ENCODE results near the gene TNFRSF9.
A peak's percentile ranks its signal among the peaks of the same experiment; 100 is the strongest.
"Not testable (repeated sequence)": the region's sequence is repeated elsewhere in the genome, so short reads cannot be mapped to it uniquely, and the experiment has no call there.

The TNFRSF9 gene

GRCh38 chr1:7961216-7962013 is 20.8 kb upstream of the TNFRSF9 start, which contains the start of gene PARK7:
Gene PARK7 (plus strand): TSS chr1:7961711. CDS start chr1:7962786, 1,075 bp downstream.
- DNase-seq (ENCODE audit: low read depth, low spot score) = peak; percentile 99

- DNase-seq (ENCODE audit: low read depth, low spot score) = no peak
These were observed 20.2 kb upstream of the TNFRSF9 start for GRCh38 chr1:7960867-7961215.

GRCh38 chr1:7960165-7960564 is 19.5 kb upstream of the TNFRSF9 start:
- DNase-seq (ENCODE audit: low read depth, low spot score) = no peak

GRCh38 chr1:7956218-7957032 is 15.8 kb upstream of the TNFRSF9 start:
- no peak for DNase-seq (ENCODE audit: low read depth, low spot score)

- DNase-seq (ENCODE audit: low read depth, low spot score) = no peak
These were observed 14.0 kb upstream of the TNFRSF9 start for GRCh38 chr1:7954683-7955082.

- peak; percentile 60 for DNase-seq (ENCODE audit: low read depth, low spot score)
These were observed 13.4 kb upstream of the TNFRSF9 start for GRCh38 chr1:7953850-7954609.

- DNase-seq (ENCODE audit: low read depth, low spot score) = not testable (repeated sequence)
These were observed 12.2 kb upstream of the TNFRSF9 start for GRCh38 chr1:7952791-7953190.

GRCh38 chr1:7948960-7949359 is 8.3 kb upstream of the TNFRSF9 start:
- DNase-seq (ENCODE audit: low read depth, low spot score) = no peak

GRCh38 chr1:7943251-7943650 is 2.6 kb upstream of the TNFRSF9 start:
- no peak for DNase-seq (ENCODE audit: low read depth, low spot score)

GRCh38 chr1:7942214-7942921 is 1.7 kb upstream of the TNFRSF9 start:
- no peak for DNase-seq (ENCODE audit: low read depth, low spot score)

GRCh38 chr1:7941437-7941793 is 776 bp upstream of the TNFRSF9 start:
- no peak for DNase-seq (ENCODE audit: low read depth, low spot score)

- no peak for DNase-seq (ENCODE audit: low read depth, low spot score)
These were observed 605 bp downstream of the TNFRSF9 start for GRCh38 chr1:7940034-7940433.

- DNase-seq (ENCODE audit: low read depth, low spot score) = no peak
These were observed 2.6 kb downstream of the TNFRSF9 start for GRCh38 chr1:7938070-7938469.

- no peak for DNase-seq (ENCODE audit: low read depth, low spot score)
These were observed 8.0 kb downstream of the TNFRSF9 start for GRCh38 chr1:7932524-7933138.

GRCh38 chr1:7931446-7931812 is 9.2 kb downstream of the TNFRSF9 start:
- DNase-seq (ENCODE audit: low read depth, low spot score) = no peak

- no peak for DNase-seq (ENCODE audit: low read depth, low spot score)
These were observed 9.8 kb downstream of the TNFRSF9 start for GRCh38 chr1:7930645-7931445.

GRCh38 chr1:7929637-7930036 is 11.0 kb downstream of the TNFRSF9 start:
- no peak for DNase-seq (ENCODE audit: low read depth, low spot score)

- no peak for DNase-seq (ENCODE audit: low read depth, low spot score)
These were observed 12.4 kb downstream of the TNFRSF9 start for GRCh38 chr1:7928247-7928646.

- DNase-seq (ENCODE audit: low read depth, low spot score) = not testable (repeated sequence)
These were observed 13.6 kb downstream of the TNFRSF9 start for GRCh38 chr1:7927061-7927460.

- DNase-seq (ENCODE audit: low read depth, low spot score) = no peak
These were observed 18.3 kb downstream of the TNFRSF9 start for GRCh38 chr1:7922301-7922700.
